CD4-positive, CD25-positive, alpha-beta regulatory T cell (primary cell): ENCODE measurements around the gene TMEM245. TPM values are rescaled to one million over a fixed set of nuclear protein-coding genes. Genes with fewer than 3 reads are reported as not detected.

ENCODE experiments used
- ATAC-seq, 2 donors: fragments of 150-1000 bp; cut with Tn5 transposase; one replicate each; pipeline ENCODE4 v1.10.0; 2021; ENCODE audit warnings: low read depth in 2 of 2, moderate number of reproducible peaks in 2 of 2, moderate library complexity in 1 of 2
- DNase-seq, 3 donors: peaks; one replicate each; pipeline versions ENCODE4 v3.0.0 to v3.0.0-alpha.2; 2012 to 2022; ENCODE audit warnings: mixed read lengths in 1 of 3
- H3K27ac ChIP-seq: one replicate; pipeline ENCODE4 v1.7.0; 2013; ENCODE audit warnings: mild to moderate bottlenecking, low read length; ENCODE audit not compliant: insufficient read depth, poor library complexity, severe bottlenecking
- H3K27me3 ChIP-seq: one replicate; pipeline ENCODE4 v1.7.0; 2013; ENCODE audit warnings: low read length; ENCODE audit not compliant: control insufficient read depth, insufficient read depth
- H3K36me3 ChIP-seq: one replicate; pipeline ENCODE4 v1.7.0; 2013; ENCODE audit warnings: mild to moderate bottlenecking, low read length, moderate library complexity; ENCODE audit not compliant: control insufficient read depth, insufficient read depth
- H3K4me1 ChIP-seq: 2 replicates; pipeline ENCODE4 v1.7.0; 2013; ENCODE audit warnings: mild to moderate bottlenecking, low read length; ENCODE audit not compliant: insufficient read depth, control insufficient read depth, poor library complexity, severe bottlenecking
- H3K4me3 ChIP-seq: one replicate; pipeline ENCODE4 v1.7.0; 2013; ENCODE audit warnings: low read depth, mild to moderate bottlenecking, low read length, moderate library complexity
- H3K9me3 ChIP-seq, 2 experiments: 1 replicate in 1 of 2; 2 replicates in 1 of 2; pipeline ENCODE4 v1.7.0; 2013; ENCODE audit warnings: low read length in 2 of 2, mild to moderate bottlenecking in 1 of 2, moderate library complexity in 1 of 2; ENCODE audit not compliant: control insufficient read depth in 2 of 2
- H3K27ac Mint-ChIP-seq, 3 donors: one replicate each; pipeline ENCODE4 v1.8.0; 2020 to 2022; ENCODE audit warnings: mild to moderate bottlenecking in 3 of 3, mixed read lengths in 3 of 3, moderate library complexity in 2 of 3
- H3K27me3 Mint-ChIP-seq: one replicate; pipeline ENCODE4 v1.8.0; 2022; ENCODE audit warnings: mild to moderate bottlenecking, mixed read lengths
- H3K36me3 Mint-ChIP-seq: one replicate; pipeline ENCODE4 v1.8.0; 2020; ENCODE audit warnings: mixed read lengths
- H3K4me1 Mint-ChIP-seq, 4 donors: one replicate each; pipeline ENCODE4 v1.8.0; 2020 to 2022; ENCODE audit warnings: mixed read lengths in 4 of 4, mild to moderate bottlenecking in 1 of 4
- H3K4me3 Mint-ChIP-seq, 4 donors: one replicate each; pipeline ENCODE4 v1.8.0; 2020 to 2022; ENCODE audit warnings: mild to moderate bottlenecking in 4 of 4, mixed read lengths in 4 of 4, moderate library complexity in 3 of 4
- H3K9me3 Mint-ChIP-seq, 7 donors: one replicate each; pipeline ENCODE4 v1.8.0; 2020 to 2022; ENCODE audit warnings: mixed read lengths in 7 of 7, mild to moderate bottlenecking in 3 of 7, moderate library complexity in 2 of 7
- polyA plus RNA-seq, 4 donors: library from polyadenylated mRNA; unstranded; fragments of 300-500 nt; fragmentation: Illumina TruSeq; gene quantifications; one replicate each; pipeline ENCODE4 v1.2.3, GENCODE V29; 2021
- total RNA-seq: library from RNA; stranded (reverse); gene quantifications from one replicate; pipeline ENCODE4 v1.2.3, GENCODE V29; 2022

Gene TMEM245
- total and polyA plus RNA-seq, 5 donors from 2014 or later, result 22.6 to 36.9 (median 29.5) TPM

DNA sequence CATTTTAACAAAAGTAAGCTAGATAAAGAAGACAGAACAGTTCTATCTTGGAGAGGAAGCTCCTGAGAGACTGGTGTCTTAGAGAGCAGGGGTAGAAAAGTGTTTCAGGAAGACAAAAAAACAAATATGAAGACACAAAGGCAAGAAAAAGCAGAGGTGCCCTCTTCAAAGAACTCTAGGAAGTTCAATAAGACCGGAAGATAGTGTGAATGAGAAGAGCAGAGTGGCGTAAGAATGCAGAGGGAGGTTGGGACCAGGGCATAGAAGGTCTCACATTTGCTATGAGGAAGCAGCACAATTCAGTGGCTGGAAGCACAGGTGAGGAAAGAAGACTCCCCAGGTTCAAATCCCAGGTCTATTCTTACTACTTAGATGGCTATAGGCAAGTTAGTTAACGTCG, 22.6 kb downstream of the TMEM245 start:
- H3K36me3 ChIP-seq, result peaks cover 33% of the 10 kb centered on the region
- H3K27me3 ChIP-seq, result no peaks in the 10 kb centered on the region
- no peak for ATAC-seq
- no peaks in the 10 kb centered on the region for H3K9me3 ChIP-seq
- H3K4me3 ChIP-seq, result peak overlapping the region; percentile 61
- Mint-ChIP-seq H3K4me3 (peak overlapping the region; percentile 11 to 76 (median 49)), H3K4me1 (peaks cover 60 to 92% (median 77%) of the 10 kb centered on the region in 4 donors), H3K27ac (peak overlapping the region; percentile 76 to 98 (median 79)), H3K27me3 (no peaks in the 10 kb centered on the region), H3K36me3 (peaks cover 30% of the 10 kb centered on the region), H3K9me3 (no peaks in the 10 kb centered on the region)
- DNase-seq, result peak in 1 of 3 donors; percentile 41
- no peak overlapping the region for H3K27ac ChIP-seq
- H3K4me1 ChIP-seq, result peaks cover 55% of the 10 kb centered on the region

DNA sequence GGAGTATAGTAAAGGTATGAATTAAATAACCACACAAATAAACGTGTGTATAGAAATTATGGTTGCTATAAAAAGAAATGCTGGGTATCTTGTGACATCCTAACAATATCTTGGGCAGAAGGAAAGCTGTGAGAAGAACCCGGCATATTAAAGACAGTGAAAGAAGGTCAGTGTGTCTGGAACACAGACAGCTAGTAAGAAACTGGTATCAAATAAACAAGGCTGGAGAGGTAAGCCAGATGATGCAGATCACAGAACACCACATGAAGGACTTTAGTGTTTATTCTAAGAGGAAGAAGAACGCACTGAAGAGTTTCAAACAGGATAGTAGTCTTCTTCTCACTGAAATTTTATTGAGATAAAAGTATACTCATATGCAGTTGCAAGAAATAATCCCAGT, 24.4 kb downstream of the TMEM245 start:
- Histone ChIP-seq H3K4me3 (peak overlapping the region; percentile 9), H3K9me3 (no peaks in the 10 kb centered on the region), H3K4me1 (peaks cover 46% of the 10 kb centered on the region), H3K27ac (no peak overlapping the region), H3K27me3 (no peaks in the 10 kb centered on the region), H3K36me3 (peaks cover 45% of the 10 kb centered on the region)
- peaks cover 55 to 80% (median 69%) of the 10 kb centered on the region in 4 donors for H3K4me1 Mint-ChIP-seq
- H3K27ac Mint-ChIP-seq, result peak overlapping the region; percentile 50 to 63 (median 53)
- H3K27me3 Mint-ChIP-seq, result no peaks in the 10 kb centered on the region
- peaks cover 37% of the 10 kb centered on the region for H3K36me3 Mint-ChIP-seq
- no peaks in the 10 kb centered on the region for H3K9me3 Mint-ChIP-seq
- ATAC-seq, result no peak
- no peak for DNase-seq
- peak overlapping the region in 2 of 4 donors; percentile 1 to 16 for H3K4me3 Mint-ChIP-seq

DNA sequence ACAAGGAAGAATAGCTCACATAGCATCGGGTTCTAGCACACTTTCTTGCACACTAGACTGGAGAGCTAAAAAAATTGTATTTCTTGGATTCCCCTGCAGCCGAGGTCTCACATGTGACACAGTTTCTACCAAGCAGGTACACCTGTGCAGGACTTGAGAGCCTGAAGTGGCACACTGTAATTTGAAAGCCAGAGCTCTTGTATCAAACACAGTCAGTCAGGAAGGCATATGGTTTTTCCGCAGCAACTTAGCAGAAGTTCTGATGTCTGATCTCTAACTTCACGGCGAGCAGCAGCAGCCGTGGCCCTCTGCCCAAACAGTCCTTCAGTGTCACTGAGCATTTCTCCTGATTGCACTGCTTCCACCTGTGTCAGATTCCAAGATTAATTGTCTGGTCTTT, 25.5 kb downstream of the TMEM245 start:
- Mint-ChIP-seq H3K9me3 (no peaks in the 10 kb centered on the region), H3K36me3 (peaks cover 37% of the 10 kb centered on the region), H3K4me1 (peaks cover 55 to 71% (median 61%) of the 10 kb centered on the region in 4 donors), H3K4me3 (peak overlapping the region in 2 of 4 donors; percentile 27 to 80), H3K27ac (peak overlapping the region; percentile 37 to 60 (median 55)), H3K27me3 (no peaks in the 10 kb centered on the region)
- Histone ChIP-seq H3K27me3 (no peaks in the 10 kb centered on the region), H3K36me3 (peaks cover 51% of the 10 kb centered on the region), H3K27ac (no peak overlapping the region), H3K9me3 (no peaks in the 10 kb centered on the region), H3K4me1 (peaks cover 36% of the 10 kb centered on the region), H3K4me3 (no peak overlapping the region)
- DNase-seq, result no peak
- no peak for ATAC-seq

DNA sequence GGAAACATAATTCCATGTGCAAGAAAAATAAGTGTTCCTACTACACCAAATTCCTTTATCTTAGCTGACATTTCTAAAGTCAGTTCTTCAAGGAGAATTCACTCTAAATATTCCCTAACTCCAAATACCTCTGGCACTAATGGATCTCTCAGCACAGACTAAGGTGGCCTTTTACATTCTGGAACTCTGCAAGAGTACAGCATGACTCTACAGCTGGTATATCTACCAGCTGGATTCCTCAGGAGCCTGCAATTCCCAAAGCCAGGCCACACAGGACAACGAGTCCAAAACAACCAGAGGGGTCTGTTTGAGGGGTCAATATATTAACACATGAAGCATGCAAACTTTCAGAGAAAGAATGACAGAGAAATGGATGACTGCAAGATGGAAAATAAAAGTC, 27.2 kb downstream of the TMEM245 start:
- Histone ChIP-seq H3K4me3 (no peak overlapping the region), H3K9me3 (no peaks in the 10 kb centered on the region), H3K36me3 (peaks cover 67% of the 10 kb centered on the region), H3K27ac (no peak overlapping the region), H3K27me3 (no peaks in the 10 kb centered on the region), H3K4me1 (peaks cover 19% of the 10 kb centered on the region)
- Mint-ChIP-seq H3K9me3 (no peaks in the 10 kb centered on the region), H3K27me3 (no peaks in the 10 kb centered on the region), H3K4me1 (peaks cover 42 to 55% (median 50%) of the 10 kb centered on the region in 4 donors), H3K36me3 (peaks cover 50% of the 10 kb centered on the region), H3K27ac (peak overlapping the region in 1 of 3 donors; percentile 66), H3K4me3 (no peak overlapping the region)
- DNase-seq (no peak), ATAC-seq (no peak)

DNA sequence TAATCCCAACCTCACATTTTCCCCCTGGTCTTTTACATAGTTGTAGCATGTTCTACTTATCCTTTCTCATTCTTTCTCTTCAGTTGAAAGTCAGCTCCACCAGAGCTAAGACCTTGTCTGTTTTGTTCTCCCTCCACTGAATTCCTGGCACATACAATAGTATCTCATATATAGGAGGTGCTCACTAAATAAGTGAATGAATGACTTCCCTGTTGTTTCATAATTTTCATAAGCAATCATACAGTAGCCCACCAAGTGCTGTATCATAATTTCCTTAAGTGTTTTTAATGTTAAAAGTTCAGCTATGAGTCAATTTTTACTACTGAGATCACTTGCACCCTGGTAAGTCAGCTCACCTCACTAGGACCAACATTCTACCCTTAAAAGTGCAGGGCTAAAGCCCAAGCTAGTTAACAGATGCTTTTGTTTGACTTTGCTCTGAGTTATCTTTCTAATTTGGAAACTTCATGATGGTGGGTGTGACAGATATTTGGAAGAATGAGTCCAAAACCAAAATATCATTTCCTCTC, 27.6 kb downstream of the TMEM245 start:
- Histone ChIP-seq H3K27me3 (no peaks in the 10 kb centered on the region), H3K36me3 (peaks cover 71% of the 10 kb centered on the region), H3K4me1 (peaks cover 14% of the 10 kb centered on the region), H3K27ac (no peak overlapping the region), H3K4me3 (no peak overlapping the region), H3K9me3 (no peaks in the 10 kb centered on the region)
- Mint-ChIP-seq H3K4me1 (peaks cover 37 to 52% (median 47%) of the 10 kb centered on the region in 4 donors), H3K9me3 (no peaks in the 10 kb centered on the region), H3K27ac (peak overlapping the region in 1 of 3 donors; percentile 0), H3K36me3 (peaks cover 52% of the 10 kb centered on the region), H3K27me3 (no peaks in the 10 kb centered on the region), H3K4me3 (no peak overlapping the region)
- DNase-seq, result peak in 1 of 3 donors; percentile 24
- no peak for ATAC-seq

DNA sequence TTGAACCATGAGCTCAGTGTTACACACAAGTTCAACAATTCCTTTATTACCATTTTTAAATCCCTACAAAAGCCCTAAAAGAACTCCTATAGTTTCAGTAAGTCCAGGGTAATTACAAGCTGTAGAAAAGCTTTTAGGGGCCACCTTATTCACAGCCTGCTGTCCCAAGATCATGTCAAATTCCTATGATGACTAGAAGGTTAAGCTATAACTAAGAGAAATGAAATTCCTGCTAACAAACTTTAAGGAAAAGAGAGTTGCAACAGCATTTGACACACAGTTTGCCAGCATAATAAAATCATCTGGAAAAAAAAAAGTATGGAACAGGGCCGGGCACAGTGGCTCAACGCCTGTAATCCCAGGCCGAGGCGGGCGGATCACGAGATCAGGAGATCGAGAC, 31.5 kb downstream of the TMEM245 start:
- peak overlapping the region; percentile 9 to 43 (median 23) for H3K27ac Mint-ChIP-seq
- peaks cover 5 to 30% (median 16%) of the 10 kb centered on the region in 4 donors for H3K4me1 Mint-ChIP-seq
- peaks cover 85% of the 10 kb centered on the region for H3K36me3 ChIP-seq
- H3K27ac ChIP-seq, result no peak overlapping the region
- H3K9me3 Mint-ChIP-seq, result no peaks in the 10 kb centered on the region
- peaks cover 3% of the 10 kb centered on the region for H3K4me1 ChIP-seq
- H3K27me3 ChIP-seq, result no peaks in the 10 kb centered on the region
- H3K27me3 Mint-ChIP-seq, result no peaks in the 10 kb centered on the region
- ATAC-seq (no peak), DNase-seq (no peak)
- no peaks in the 10 kb centered on the region for H3K9me3 ChIP-seq
- H3K4me3 ChIP-seq, result no peak overlapping the region
- H3K36me3 Mint-ChIP-seq, result peaks cover 56% of the 10 kb centered on the region
- H3K4me3 Mint-ChIP-seq, result no peak overlapping the region

DNA sequence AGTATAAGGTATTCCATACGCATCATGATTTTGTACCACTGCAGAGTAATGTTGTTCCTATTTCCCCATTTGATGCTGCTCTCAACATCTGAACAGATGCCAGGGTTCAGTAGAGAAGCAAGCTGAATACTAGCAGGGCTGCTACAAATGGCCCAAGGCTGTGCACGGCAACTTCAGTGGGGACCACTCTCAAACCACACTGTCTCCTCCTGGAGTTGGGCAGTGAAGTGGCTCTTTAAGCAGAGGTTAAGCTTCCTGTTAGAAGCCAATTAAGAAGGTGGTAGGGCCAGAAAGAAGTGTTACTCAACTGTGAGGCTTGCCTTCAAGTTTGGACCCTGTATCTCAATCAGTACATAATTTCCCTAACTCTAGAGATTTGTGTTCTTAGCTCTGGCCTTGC, 32.0 kb downstream of the TMEM245 start:
- no peaks in the 10 kb centered on the region for H3K27me3 Mint-ChIP-seq
- H3K4me1 Mint-ChIP-seq, result peaks cover 5 to 29% (median 13%) of the 10 kb centered on the region in 4 donors
- no peak overlapping the region for H3K4me3 ChIP-seq
- H3K9me3 Mint-ChIP-seq, result no peaks in the 10 kb centered on the region
- peaks cover 84% of the 10 kb centered on the region for H3K36me3 ChIP-seq
- no peaks in the 10 kb centered on the region for H3K27me3 ChIP-seq
- H3K27ac Mint-ChIP-seq, result peak overlapping the region; percentile 9 to 43 (median 23)
- no peak overlapping the region for H3K4me3 Mint-ChIP-seq
- H3K27ac ChIP-seq, result no peak overlapping the region
- DNase-seq, result no peak
- H3K36me3 Mint-ChIP-seq, result peaks cover 56% of the 10 kb centered on the region
- no peak for ATAC-seq
- H3K9me3 ChIP-seq, result no peaks in the 10 kb centered on the region
- H3K4me1 ChIP-seq, result peaks cover 3% of the 10 kb centered on the region

DNA sequence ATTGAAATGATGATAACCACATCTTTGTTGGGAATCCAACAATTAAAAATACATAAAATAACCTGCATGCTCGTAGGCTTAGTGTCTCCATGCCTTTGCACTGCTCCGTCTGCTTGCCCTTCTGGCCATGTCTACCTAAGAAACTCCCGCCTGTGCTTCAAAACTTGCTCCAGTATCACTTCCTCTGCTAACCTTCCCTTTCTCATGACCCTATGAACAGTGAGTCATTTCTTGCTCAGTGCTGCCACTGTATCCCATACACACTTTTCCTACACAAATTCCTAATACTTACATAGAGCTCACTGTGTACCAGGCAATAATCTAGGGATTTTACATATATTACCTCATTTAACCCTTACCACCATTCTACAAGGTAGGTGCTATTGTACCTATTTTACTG, 33.5 kb downstream of the TMEM245 start:
- Mint-ChIP-seq H3K27me3 (no peaks in the 10 kb centered on the region), H3K4me1 (peaks cover 3 to 27% (median 11%) of the 10 kb centered on the region in 4 donors), H3K27ac (no peak overlapping the region), H3K36me3 (peaks cover 47% of the 10 kb centered on the region), H3K4me3 (no peak overlapping the region), H3K9me3 (no peaks in the 10 kb centered on the region)
- DNase-seq (no peak), ATAC-seq (no peak)
- H3K4me1 ChIP-seq, result no peaks in the 10 kb centered on the region
- no peak overlapping the region for H3K27ac ChIP-seq
- no peaks in the 10 kb centered on the region for H3K9me3 ChIP-seq
- H3K27me3 ChIP-seq, result no peaks in the 10 kb centered on the region
- peaks cover 82% of the 10 kb centered on the region for H3K36me3 ChIP-seq
- H3K4me3 ChIP-seq, result no peak overlapping the region
